DND-41 (cell line): ENCODE results near the gene ATP10A.

ENCODE experiments used
- EZH2 ChIP-seq: IDR thresholded peaks from 3 replicates; pipeline ENCODE4 v1.6.1; 2012; ENCODE audit warnings: borderline replicate concordance, low read depth, mild to moderate bottlenecking, moderate library complexity, low read length, inconsistent platforms; ENCODE audit not compliant: severe bottlenecking
- TF ChIP-seq, protein P1 (sequence below): IDR thresholded peaks from 2 replicates; pipeline ENCODE4 v1.5.1; 2012; ENCODE audit warnings: borderline replicate concordance, low read length, moderate library complexity, mild to moderate bottlenecking; ENCODE audit not compliant: poor library complexity, severe bottlenecking; ENCODE audit errors: extremely low read depth

DNA sequence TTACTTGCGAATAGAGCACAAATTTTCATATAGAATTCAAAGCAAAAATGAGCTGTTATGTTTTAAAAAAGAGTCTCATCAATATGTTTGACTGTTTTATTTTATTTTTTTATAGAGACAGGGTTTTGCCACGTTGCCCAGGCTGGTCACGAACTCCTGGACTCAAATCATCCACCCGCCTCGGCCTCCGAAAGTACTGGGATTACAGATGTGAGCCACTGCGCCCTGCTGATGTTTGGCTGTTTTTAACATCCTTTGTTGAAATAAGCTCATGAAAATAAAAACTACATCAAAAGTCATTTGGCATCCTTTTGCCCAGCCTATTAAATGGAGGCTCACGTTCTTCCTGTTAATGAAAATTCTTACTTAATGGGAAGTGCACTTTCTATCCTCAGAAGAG, 154.7 kb downstream of the ATP10A start:
- TF ChIP-seq, protein P1, sequence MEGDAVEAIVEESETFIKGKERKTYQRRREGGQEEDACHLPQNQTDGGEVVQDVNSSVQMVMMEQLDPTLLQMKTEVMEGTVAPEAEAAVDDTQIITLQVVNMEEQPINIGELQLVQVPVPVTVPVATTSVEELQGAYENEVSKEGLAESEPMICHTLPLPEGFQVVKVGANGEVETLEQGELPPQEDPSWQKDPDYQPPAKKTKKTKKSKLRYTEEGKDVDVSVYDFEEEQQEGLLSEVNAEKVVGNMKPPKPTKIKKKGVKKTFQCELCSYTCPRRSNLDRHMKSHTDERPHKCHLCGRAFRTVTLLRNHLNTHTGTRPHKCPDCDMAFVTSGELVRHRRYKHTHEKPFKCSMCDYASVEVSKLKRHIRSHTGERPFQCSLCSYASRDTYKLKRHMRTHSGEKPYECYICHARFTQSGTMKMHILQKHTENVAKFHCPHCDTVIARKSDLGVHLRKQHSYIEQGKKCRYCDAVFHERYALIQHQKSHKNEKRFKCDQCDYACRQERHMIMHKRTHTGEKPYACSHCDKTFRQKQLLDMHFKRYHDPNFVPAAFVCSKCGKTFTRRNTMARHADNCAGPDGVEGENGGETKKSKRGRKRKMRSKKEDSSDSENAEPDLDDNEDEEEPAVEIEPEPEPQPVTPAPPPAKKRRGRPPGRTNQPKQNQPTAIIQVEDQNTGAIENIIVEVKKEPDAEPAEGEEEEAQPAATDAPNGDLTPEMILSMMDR = no peak
- TF ChIP-seq EZH2 = no peak
